NCI-H187 (cell line): Measurements from ENCODE around the gene TRAF1.

Source experiments
- DNase-seq, 2 experiments: peaks; one replicate each; lab custom pipeline; 2025; lab: John Stamatoyannopoulos, UW

The TRAF1 gene

GRCh38 chr9:120924698-120925534 lies 1.7 kb downstream of the TRAF1 start:
- DNase-seq: no peak

DNA sequence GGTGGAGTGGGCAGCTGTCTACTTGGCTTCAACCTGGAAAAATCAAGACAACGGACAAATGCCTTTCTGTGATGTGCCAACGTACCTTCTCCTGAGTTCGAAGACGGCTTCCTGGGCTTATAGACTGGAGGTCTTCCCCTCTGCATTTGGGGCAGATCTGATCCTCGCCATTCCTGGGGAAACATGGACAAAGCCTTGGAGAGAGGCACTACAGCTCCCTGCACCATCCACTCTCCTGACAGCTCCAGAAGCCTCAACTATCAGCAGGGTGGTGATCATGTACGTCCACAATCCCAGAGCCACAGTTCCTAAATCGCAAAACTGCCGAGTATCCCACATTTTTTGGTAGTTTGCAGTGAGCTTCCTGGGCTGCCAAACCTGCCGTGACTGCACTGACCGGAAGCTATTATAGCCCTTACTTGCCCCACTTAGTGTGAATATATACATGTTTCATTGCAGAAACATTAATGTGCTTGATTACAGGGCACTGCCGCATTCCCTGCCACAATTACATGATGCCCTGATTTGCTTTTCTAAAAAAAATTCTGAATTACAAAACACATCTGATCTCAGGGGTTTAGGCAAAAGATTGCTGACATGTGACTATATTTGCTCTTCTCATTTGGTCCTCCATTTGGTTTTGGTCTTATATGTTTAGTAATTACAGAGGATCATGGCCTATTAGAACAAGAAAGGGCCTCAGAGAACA lies 2.8 kb downstream of the TRAF1 start:
- DNase-seq: no peak

DNA sequence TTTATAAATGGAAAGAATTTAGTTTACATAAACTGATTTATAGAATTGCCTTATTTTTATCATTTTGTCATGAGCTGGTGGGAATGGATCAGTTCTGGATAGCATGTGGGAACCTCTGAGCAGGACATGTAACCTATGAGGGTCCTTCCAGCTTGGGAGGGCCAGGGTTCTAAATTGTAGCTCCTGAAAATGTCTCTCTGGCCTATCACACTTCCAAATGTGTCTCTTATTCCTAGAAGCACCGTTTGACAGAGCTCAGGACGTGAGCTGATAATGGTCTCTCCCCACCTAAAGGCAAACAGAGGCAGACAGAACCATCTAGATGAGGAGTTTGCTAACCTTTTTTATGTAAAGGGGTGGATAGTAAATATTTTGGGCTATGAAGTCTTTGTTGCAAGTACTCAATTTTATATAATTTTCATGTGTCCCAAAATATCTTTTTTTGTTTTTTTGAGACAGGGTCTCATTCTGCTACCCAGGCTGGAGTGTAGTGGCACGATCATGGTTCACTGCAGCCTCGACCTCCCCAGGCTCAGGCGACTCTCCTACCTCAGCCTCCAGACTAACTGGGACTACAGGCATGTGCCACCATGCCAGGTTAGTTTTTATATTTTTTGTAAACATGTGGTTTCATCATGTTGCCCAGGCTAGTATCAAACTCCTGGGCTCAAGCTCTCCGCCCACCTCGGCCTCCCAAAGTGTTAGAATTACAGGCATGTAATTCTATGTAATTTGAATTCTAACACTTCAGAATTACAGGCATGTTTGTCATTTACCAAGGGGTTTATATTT lies 4.0 kb downstream of the TRAF1 start:
- no peak for DNase-seq

DNA sequence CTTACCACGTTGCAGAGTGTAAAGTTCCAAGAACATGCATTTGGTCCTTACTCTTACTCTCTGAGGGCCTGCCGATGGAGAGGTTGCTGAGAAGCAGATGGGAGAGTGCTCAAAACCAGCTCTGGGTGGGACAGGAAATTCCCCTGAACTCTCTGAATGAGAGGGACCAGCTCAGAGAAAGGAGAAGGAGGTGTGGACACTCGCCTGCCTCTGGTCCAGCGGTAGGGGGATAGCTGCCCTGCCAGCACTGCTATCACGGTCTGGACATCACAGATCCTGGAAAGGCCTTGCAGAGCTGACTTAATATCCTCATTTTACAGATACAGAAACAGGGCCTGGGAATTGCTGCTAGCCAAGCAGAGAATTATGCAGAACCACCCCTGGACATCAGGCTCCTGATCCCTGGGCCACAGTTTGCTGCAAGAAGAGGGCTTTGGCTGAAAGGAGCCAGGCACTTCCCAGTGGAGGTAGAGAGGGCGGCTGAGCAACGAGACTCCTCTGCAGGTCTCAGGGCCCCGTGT lies 4.9 kb downstream of the TRAF1 start:
- no peak for DNase-seq

DNA sequence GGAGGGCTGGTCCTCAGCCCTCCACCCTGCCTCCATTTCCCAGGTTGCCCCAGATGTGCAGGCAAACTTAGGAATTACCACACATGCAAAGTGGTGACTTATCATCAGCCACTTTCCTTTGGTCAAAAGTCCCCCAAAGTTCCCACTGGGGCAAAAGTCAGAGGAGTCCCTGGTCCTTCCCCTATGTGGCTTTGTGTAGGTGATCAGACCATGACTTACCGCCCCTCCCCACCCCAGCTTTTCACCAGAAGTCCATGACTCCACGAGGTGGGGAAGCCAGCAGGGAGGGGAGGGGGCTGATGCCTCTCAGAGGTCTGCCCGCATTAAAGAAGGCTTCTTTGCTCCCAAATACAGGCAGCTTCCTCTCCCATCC lies 5.8 kb downstream of the TRAF1 start:
- DNase-seq: no peak

GRCh38 chr9:120919843-120920805 lies 6.5 kb downstream of the TRAF1 start:
- DNase-seq: no peak

- no peak for DNase-seq
These were observed 7.4 kb downstream of the TRAF1 start for GRCh38 chr9:120918931-120919842.

GRCh38 chr9:120917929-120918762 lies 8.4 kb downstream of the TRAF1 start:
- DNase-seq: no peak

DNA sequence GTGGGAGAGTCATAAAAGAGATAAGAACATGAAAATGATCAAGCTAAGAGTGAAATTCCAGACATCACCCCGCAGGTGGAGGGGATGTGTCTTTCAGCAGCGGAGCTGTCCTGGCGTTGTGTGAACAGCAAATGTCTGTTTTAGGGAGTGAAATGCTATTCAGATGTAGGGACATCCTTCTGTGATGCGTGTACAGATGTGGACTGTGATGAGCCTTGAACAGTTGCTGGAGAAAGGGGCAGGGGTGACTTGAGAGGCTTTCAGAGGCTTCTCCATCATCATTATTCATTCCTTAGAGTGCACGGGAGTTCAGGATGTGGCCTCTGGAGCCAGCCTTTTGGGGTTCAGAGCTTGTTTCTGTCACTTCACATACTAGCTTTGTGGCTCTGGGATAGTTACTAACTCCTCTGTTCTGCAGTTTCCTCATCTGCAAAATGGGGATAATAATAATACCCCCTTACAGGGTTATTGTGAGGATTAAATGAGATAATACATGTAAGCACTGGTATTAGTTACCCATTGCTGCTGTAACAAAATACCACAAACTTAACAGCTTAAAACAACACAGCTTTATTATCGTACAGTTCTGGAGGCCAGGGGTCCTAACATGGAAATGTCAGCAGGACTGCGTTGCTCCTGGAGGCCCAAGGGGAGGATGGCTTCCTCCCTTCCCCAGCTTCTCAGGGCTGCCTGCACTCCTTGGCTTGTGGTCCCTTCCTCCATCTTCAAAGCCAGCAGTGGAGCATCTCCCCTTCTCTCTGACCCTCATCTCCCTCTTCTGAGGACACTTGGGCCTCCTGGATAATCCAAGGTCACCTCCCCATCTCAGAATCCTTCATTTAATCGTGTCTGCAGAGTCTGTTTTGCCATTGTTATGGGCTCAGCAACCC lies 9.4 kb downstream of the TRAF1 start:
- no peak for DNase-seq

GRCh38 chr9:120916588-120916987 lies 10.0 kb downstream of the TRAF1 start:
- DNase-seq: no peak

GRCh38 chr9:120915854-120916470 lies 10.6 kb downstream of the TRAF1 start:
- DNase-seq: no peak

DNA sequence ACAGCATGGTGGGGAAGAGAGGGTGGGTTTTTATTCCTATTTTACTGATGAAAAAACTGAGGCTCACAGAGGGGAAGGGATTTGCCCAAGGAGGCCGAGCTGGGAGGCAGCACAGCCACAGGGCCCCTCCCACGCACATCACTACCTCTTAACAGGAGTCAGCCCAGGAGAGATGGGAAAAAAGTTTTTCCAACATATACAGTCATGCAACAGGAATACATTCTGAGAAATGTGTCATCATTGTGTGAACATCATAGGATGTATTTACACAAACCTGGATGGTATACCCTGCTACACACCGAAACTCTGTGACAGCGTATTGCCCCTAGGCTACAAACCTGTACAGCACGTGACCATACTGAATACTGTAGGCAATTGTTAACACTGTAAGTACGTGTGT lies 11.6 kb downstream of the TRAF1 start:
- no peak for DNase-seq

DNA sequence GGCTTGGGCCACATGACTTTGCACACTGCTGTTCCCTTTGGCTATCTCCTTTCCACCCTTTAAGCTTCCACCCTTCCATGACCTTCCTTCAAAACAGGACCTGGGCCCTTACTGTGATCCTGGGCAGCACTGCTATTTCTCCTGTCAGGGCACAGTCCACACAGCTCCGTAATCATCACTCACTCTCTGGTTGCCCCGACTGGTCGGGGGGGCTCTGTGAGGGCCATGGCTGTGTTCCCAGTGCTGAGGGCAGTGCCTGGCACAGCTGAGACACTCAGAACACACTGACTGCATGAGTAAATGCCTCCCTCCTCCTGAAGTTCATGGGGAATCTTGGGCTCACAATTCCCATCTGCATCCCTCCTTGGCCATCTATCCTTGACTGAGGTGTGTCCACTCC lies 12.2 kb downstream of the TRAF1 start:
- no peak for DNase-seq

DNA sequence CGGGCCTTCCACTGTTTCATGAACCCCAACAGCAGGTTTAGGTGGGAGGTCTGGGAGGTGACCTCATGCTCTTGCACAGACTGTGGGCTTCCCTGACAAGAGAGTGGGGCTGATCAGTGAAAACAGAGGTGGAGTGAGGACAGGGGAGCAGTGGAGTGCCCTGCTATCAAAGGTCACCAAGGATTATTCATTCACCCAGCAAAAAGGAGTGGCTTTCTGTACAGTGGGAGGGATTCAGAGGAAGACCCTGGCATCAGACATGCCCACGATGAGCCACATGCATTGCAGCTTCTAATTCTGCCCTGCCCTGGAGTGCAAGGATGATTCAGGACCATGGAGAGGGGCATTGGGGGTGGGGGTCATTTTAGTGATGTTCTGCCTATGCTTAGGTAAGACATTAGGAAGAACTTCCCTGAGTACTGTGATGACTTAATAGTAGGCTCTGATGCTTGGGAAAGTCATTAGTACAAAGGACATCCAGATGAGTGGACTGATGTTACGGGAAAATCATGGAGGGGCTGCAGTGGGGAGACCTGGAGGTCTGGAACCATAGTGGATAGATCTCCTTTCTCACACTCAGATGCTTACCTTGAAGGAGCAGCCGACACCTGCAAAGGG lies 12.8 kb downstream of the TRAF1 start:
- DNase-seq: no peak

GRCh38 chr9:120912958-120913646 lies 13.5 kb downstream of the TRAF1 start:
- DNase-seq: no peak

DNA sequence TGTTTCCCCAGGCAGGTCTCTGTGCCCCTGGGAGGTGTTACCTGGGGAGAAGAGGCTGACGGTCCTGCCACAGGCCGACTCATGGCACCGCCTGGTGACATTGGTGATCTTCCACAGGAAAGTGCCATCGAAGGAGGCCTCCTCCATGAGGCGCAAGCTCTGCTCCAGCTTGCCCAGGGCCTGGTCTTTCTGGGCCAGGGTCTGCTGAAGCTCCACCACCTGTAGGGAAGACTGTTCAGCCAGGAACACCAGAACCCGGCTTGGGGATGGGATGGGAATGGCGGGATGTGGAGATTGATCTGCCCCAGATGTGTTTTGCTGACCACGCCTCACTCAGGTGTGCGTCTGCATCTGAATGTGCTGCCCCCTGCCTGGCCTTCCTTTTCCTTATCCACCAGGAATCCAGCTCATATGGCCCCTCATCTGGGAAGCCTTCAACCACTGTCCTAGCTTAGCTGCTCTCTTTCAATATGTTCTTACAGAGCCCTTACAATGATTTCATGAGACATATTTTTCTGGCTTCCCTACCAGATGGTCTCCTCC lies 15.2 kb downstream of the TRAF1 start:
- DNase-seq: no peak
